A673 (cell line): Measurements from ENCODE around the gene HMGCL. TPM values are rescaled to one million over a fixed set of nuclear protein-coding genes. Genes with fewer than 3 reads are reported as not detected.

Source experiments
- BruUV-seq: library from RNA; stranded (reverse); fragments of 400-500 nt; replicated peaks from 2 replicates; lab custom pipeline; 2021; lab: Mats Ljungman, UMichigan
- CTCF ChIA-PET: fragments of 300-600 bp; sonication (Branson Sonifier 250); formaldehyde crosslinking; loops from one replicate; lab custom pipeline; 2022; ENCODE audit warnings: antibody characterized with exemption; lab: Charles Lee
- POLR2A ChIA-PET: fragments of 300-600 bp; sonication (Branson Sonifier 250); formaldehyde crosslinking; loops from one replicate; lab custom pipeline; 2022; ENCODE audit warnings: antibody characterized with exemption; ENCODE audit not compliant: low non-redundant PET; lab: Charles Lee
- DNase-seq: peaks from one replicate; pipeline ENCODE4 v3.0.0-alpha.2; 2015; ENCODE audit warnings: low spot score
- H3K27ac ChIP-seq: fragments of 200-600 bp; sonication (generic); 2 replicates; pipeline ENCODE4 v1.5.1; 2016; ENCODE audit warnings: mixed run types, low read depth, mild to moderate bottlenecking, mixed read lengths, antibody characterized with exemption, low read length; ENCODE audit not compliant: poor library complexity, severe bottlenecking
- H3K27me3 ChIP-seq: fragments of 200-600 bp; sonication (generic); replicated peaks from 2 replicates; pipeline ENCODE4 v1.6.1; 2017; ENCODE audit warnings: mixed run types, low read depth, mild to moderate bottlenecking, mixed read lengths, antibody characterized with exemption, low read length; ENCODE audit not compliant: insufficient read depth, poor library complexity
- H3K36me3 ChIP-seq: fragments of 200-600 bp; sonication (generic); 2 replicates; pipeline ENCODE4 v1.6.1; 2016; ENCODE audit warnings: mixed run types, mild to moderate bottlenecking, mixed read lengths, antibody characterized with exemption, low read length; ENCODE audit not compliant: insufficient read depth, poor library complexity, severe bottlenecking
- H3K4me1 ChIP-seq: fragments of 200-600 bp; sonication (generic); 2 replicates; pipeline ENCODE4 v1.6.1; 2017; ENCODE audit warnings: mixed run types, mild to moderate bottlenecking, mixed read lengths, antibody characterized with exemption, low read length; ENCODE audit not compliant: insufficient read depth, poor library complexity, severe bottlenecking
- H3K4me3 ChIP-seq: fragments of 200-600 bp; sonication (generic); 2 replicates; pipeline ENCODE4 v1.5.1; 2016; ENCODE audit warnings: low read depth, mixed run types, mild to moderate bottlenecking, mixed read lengths, low read length; ENCODE audit not compliant: poor library complexity, severe bottlenecking
- H3K9me3 ChIP-seq: fragments of 200-600 bp; sonication (generic); 2 replicates; pipeline ENCODE4 v1.6.1; 2016; ENCODE audit warnings: mixed run types, low read depth, mild to moderate bottlenecking, mixed read lengths, antibody characterized with exemption, low read length; ENCODE audit not compliant: poor library complexity, severe bottlenecking
- CTCF ChIP-seq: fragments of 300-800, 200-600 bp; sonication (generic); conservative IDR thresholded peaks from 2 replicates; pipeline ENCODE4 v1.5.1; 2017; ENCODE audit warnings: low read depth, mild to moderate bottlenecking, antibody characterized with exemption, low read length, moderate library complexity, mixed read lengths
- EZH2 ChIP-seq: fragments of 200-600 bp; sonication (generic); IDR thresholded peaks from 2 replicates; pipeline ENCODE4 v1.6.1; 2017; ENCODE audit warnings: borderline replicate concordance, low read depth, mild to moderate bottlenecking, mixed read lengths, antibody characterized with exemption, low read length; ENCODE audit not compliant: poor library complexity, severe bottlenecking
- intact Hi-C: fragments of 100-400 bp; cut with micrococcal nuclease; formaldehyde crosslinking; loops from one replicate; pipeline ENCODE4 v1.10.0; 2022; ENCODE audit not compliant: unreplicated experiment
- total RNA-seq: library from RNA; stranded (reverse); gene quantifications from 2 replicates; pipeline ENCODE4 v1.2.3, GENCODE V29; 2021

The HMGCL gene
- total RNA-seq, 1 experiment from 2014 or later, result 13.9 TPM

GRCh38 chr1:23825762-23826522 lies 713 bp upstream of the HMGCL start:
- Histone ChIP-seq H3K4me3 (peak overlapping the region; percentile 82), H3K4me1 (peaks cover 12% of the 10 kb centered on the region), H3K27ac (peak overlapping the region; percentile 93), H3K9me3 (no peaks in the 10 kb centered on the region), H3K36me3 (no peaks in the 10 kb centered on the region), H3K27me3 (no peaks in the 10 kb centered on the region)
- TSS peak; percentile 75 for BruUV-seq
- intact Hi-C loops, result no loop called here
- POLR2A ChIA-PET, result interaction anchor here (0.6 kb wide), 1 partner anchor 810 kb away, joined by 3 read pairs; the partner anchor contains the start of gene TEX46
- no peak for TF ChIP-seq CTCF
- TF ChIP-seq EZH2, result no peak
- no peak for DNase-seq
- CTCF ChIA-PET, result interaction anchor here (0.6 to 1.0 kb wide), 3 partner anchors 15 to 91 kb away, joined by 4 to 6 read pairs (median 5); no protein-coding TSS in a partner anchor

GRCh38 chr1:23824711-23825075 lies 536 bp downstream of the HMGCL start:
- intact Hi-C loops, result no loop called here
- peak overlapping the region; percentile 82 for H3K4me3 ChIP-seq
- TSS peak; percentile 81 for BruUV-seq
- no peak for DNase-seq
- TF ChIP-seq EZH2 (no peak), CTCF (no peak)
- H3K27me3 ChIP-seq, result no peaks in the 10 kb centered on the region
- H3K36me3 ChIP-seq, result no peaks in the 10 kb centered on the region
- no peaks in the 10 kb centered on the region for H3K9me3 ChIP-seq
- ChIA-PET CTCF (interaction anchor here (0.6 kb wide), 1 partner anchor 33 kb away, joined by 4 read pairs; no protein-coding TSS in a partner anchor), POLR2A (no interaction called here)
- peaks cover 12% of the 10 kb centered on the region for H3K4me1 ChIP-seq
- peak overlapping the region; percentile 93 for H3K27ac ChIP-seq

- H3K4me1 ChIP-seq, result peaks cover 12% of the 10 kb centered on the region
- no peaks in the 10 kb centered on the region for H3K36me3 ChIP-seq
- H3K27ac ChIP-seq, result no peak overlapping the region
- ChIA-PET POLR2A (no interaction called here), CTCF (no interaction called here)
- no TSS peak for BruUV-seq
- no peak for TF ChIP-seq CTCF
- TF ChIP-seq EZH2, result no peak
- no peaks in the 10 kb centered on the region for H3K9me3 ChIP-seq
- DNase-seq, result no peak
- H3K27me3 ChIP-seq, result no peaks in the 10 kb centered on the region
- H3K4me3 ChIP-seq, result peak overlapping the region; percentile 82
- intact Hi-C loops, result no loop called here
Measured at GRCh38 chr1:23823767-23824166, 1.5 kb downstream of the HMGCL start.
